WTC11 (cell line): Measurements from ENCODE around the gene CHEK2.
"Not testable (repeated sequence)": the region's sequence is repeated elsewhere in the genome, so short reads cannot be mapped to it uniquely, and the experiment has no call there.

Experiments
- ATF1 ChIP-seq: sonication (generic); formaldehyde crosslinking; IDR thresholded peaks from 2 replicates; pipeline ENCODE4 v1.8.1; 2023; ENCODE audit warnings: mild to moderate bottlenecking, moderate library complexity, missing genetic modification reagents
- CREM ChIP-seq: sonication (generic); formaldehyde crosslinking; IDR thresholded peaks from 2 replicates; pipeline ENCODE4 v1.8.1; 2022; ENCODE audit warnings: mild to moderate bottlenecking, missing genetic modification reagents, moderate library complexity
- ELF4 ChIP-seq: sonication (generic); formaldehyde crosslinking; IDR thresholded peaks from 2 replicates; pipeline ENCODE4 v1.8.1; 2022; ENCODE audit warnings: low read depth, mild to moderate bottlenecking, moderate library complexity, missing genetic modification reagents
- FOXJ3 ChIP-seq: sonication (generic); formaldehyde crosslinking; IDR thresholded peaks from 2 replicates; pipeline ENCODE4 v1.9.0; 2021; ENCODE audit warnings: missing genetic modification reagents, mild to moderate bottlenecking, borderline replicate concordance
- JUN ChIP-seq: sonication (generic); formaldehyde crosslinking; IDR thresholded peaks from 2 replicates; pipeline ENCODE4 v1.8.0; 2023; ENCODE audit warnings: mild to moderate bottlenecking, missing genetic modification reagents
- NFYB ChIP-seq: sonication (generic); formaldehyde crosslinking; conservative IDR thresholded peaks from 2 replicates; pipeline ENCODE4 v1.8.0; 2022; ENCODE audit warnings: low read depth, missing genetic modification reagents
- SP1 ChIP-seq: sonication (generic); formaldehyde crosslinking; conservative IDR thresholded peaks from 2 replicates; pipeline ENCODE4 v1.8.1; 2022; ENCODE audit warnings: missing genetic modification reagents
- TP53 ChIP-seq: sonication (generic); formaldehyde crosslinking; IDR thresholded peaks from 2 replicates; pipeline ENCODE4 v1.8.1; 2023; ENCODE audit warnings: mild to moderate bottlenecking, missing genetic modification reagents
- TF ChIP-seq, protein P1 (sequence below): fragments of 200-600 bp; IDR thresholded peaks from 2 replicates; pipeline ENCODE4 v1.8.0; 2022; ENCODE audit warnings: antibody characterized with exemption
- TF ChIP-seq, protein P2 (sequence below): sonication (generic); formaldehyde crosslinking; IDR thresholded peaks from 2 replicates; pipeline ENCODE4 v1.8.0; 2022; ENCODE audit warnings: missing genetic modification reagents
- TF ChIP-seq, protein P3 (sequence below): sonication (generic); formaldehyde crosslinking; IDR thresholded peaks from 2 replicates; pipeline ENCODE4 v1.8.1; 2022; ENCODE audit warnings: low read depth, mild to moderate bottlenecking, moderate library complexity, missing genetic modification reagents, borderline replicate concordance
- TF ChIP-seq, protein P4 (sequence below): sonication (generic); formaldehyde crosslinking; IDR thresholded peaks from 2 replicates; pipeline ENCODE4 v1.8.1; 2023; ENCODE audit warnings: mild to moderate bottlenecking, missing genetic modification reagents, borderline replicate concordance
- TF ChIP-seq, protein P5 (sequence below): sonication (generic); formaldehyde crosslinking; IDR thresholded peaks from 2 replicates; pipeline ENCODE4 v1.8.1; 2023; ENCODE audit warnings: mild to moderate bottlenecking, missing genetic modification reagents
- TF ChIP-seq, protein P6 (sequence below): fragments of 250-450 bp; sonication (Bioruptor Pico); IDR thresholded peaks from 2 replicates; pipeline ENCODE4 v1.9.0; 2021; ENCODE audit warnings: mild to moderate bottlenecking

GRCh38 chr22:28680813-28681490 lies 60.7 kb downstream of the CHEK2 start:
- not testable (repeated sequence) for TF ChIP-seq CREM (CRISPR knock-in tag); JUN; SP1 (CRISPR knock-in tag); ATF1 (CRISPR knock-in tag); FOXJ3; NFYB (CRISPR knock-in tag); TP53 (CRISPR knock-in tag); ELF4
- TF ChIP-seq, protein P1, sequence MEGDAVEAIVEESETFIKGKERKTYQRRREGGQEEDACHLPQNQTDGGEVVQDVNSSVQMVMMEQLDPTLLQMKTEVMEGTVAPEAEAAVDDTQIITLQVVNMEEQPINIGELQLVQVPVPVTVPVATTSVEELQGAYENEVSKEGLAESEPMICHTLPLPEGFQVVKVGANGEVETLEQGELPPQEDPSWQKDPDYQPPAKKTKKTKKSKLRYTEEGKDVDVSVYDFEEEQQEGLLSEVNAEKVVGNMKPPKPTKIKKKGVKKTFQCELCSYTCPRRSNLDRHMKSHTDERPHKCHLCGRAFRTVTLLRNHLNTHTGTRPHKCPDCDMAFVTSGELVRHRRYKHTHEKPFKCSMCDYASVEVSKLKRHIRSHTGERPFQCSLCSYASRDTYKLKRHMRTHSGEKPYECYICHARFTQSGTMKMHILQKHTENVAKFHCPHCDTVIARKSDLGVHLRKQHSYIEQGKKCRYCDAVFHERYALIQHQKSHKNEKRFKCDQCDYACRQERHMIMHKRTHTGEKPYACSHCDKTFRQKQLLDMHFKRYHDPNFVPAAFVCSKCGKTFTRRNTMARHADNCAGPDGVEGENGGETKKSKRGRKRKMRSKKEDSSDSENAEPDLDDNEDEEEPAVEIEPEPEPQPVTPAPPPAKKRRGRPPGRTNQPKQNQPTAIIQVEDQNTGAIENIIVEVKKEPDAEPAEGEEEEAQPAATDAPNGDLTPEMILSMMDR: not testable (repeated sequence)
- TF ChIP-seq, protein P2, sequence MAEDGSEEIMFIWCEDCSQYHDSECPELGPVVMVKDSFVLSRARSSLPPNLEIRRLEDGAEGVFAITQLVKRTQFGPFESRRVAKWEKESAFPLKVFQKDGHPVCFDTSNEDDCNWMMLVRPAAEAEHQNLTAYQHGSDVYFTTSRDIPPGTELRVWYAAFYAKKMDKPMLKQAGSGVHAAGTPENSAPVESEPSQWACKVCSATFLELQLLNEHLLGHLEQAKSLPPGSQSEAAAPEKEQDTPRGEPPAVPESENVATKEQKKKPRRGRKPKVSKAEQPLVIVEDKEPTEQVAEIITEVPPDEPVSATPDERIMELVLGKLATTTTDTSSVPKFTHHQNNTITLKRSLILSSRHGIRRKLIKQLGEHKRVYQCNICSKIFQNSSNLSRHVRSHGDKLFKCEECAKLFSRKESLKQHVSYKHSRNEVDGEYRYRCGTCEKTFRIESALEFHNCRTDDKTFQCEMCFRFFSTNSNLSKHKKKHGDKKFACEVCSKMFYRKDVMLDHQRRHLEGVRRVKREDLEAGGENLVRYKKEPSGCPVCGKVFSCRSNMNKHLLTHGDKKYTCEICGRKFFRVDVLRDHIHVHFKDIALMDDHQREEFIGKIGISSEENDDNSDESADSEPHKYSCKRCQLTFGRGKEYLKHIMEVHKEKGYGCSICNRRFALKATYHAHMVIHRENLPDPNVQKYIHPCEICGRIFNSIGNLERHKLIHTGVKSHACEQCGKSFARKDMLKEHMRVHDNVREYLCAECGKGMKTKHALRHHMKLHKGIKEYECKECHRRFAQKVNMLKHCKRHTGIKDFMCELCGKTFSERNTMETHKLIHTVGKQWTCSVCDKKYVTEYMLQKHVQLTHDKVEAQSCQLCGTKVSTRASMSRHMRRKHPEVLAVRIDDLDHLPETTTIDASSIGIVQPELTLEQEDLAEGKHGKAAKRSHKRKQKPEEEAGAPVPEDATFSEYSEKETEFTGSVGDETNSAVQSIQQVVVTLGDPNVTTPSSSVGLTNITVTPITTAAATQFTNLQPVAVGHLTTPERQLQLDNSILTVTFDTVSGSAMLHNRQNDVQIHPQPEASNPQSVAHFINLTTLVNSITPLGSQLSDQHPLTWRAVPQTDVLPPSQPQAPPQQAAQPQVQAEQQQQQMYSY (CRISPR knock-in tag): not testable (repeated sequence)
- TF ChIP-seq, protein P3, sequence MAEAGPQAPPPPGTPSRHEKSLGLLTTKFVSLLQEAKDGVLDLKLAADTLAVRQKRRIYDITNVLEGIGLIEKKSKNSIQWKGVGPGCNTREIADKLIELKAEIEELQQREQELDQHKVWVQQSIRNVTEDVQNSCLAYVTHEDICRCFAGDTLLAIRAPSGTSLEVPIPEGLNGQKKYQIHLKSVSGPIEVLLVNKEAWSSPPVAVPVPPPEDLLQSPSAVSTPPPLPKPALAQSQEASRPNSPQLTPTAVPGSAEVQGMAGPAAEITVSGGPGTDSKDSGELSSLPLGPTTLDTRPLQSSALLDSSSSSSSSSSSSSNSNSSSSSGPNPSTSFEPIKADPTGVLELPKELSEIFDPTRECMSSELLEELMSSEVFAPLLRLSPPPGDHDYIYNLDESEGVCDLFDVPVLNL: not testable (repeated sequence)
- TF ChIP-seq, protein P4, sequence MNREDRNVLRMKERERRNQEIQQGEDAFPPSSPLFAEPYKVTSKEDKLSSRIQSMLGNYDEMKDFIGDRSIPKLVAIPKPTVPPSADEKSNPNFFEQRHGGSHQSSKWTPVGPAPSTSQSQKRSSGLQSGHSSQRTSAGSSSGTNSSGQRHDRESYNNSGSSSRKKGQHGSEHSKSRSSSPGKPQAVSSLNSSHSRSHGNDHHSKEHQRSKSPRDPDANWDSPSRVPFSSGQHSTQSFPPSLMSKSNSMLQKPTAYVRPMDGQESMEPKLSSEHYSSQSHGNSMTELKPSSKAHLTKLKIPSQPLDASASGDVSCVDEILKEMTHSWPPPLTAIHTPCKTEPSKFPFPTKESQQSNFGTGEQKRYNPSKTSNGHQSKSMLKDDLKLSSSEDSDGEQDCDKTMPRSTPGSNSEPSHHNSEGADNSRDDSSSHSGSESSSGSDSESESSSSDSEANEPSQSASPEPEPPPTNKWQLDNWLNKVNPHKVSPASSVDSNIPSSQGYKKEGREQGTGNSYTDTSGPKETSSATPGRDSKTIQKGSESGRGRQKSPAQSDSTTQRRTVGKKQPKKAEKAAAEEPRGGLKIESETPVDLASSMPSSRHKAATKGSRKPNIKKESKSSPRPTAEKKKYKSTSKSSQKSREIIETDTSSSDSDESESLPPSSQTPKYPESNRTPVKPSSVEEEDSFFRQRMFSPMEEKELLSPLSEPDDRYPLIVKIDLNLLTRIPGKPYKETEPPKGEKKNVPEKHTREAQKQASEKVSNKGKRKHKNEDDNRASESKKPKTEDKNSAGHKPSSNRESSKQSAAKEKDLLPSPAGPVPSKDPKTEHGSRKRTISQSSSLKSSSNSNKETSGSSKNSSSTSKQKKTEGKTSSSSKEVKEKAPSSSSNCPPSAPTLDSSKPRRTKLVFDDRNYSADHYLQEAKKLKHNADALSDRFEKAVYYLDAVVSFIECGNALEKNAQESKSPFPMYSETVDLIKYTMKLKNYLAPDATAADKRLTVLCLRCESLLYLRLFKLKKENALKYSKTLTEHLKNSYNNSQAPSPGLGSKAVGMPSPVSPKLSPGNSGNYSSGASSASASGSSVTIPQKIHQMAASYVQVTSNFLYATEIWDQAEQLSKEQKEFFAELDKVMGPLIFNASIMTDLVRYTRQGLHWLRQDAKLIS (CRISPR knock-in tag): not testable (repeated sequence)
- TF ChIP-seq, protein P5, sequence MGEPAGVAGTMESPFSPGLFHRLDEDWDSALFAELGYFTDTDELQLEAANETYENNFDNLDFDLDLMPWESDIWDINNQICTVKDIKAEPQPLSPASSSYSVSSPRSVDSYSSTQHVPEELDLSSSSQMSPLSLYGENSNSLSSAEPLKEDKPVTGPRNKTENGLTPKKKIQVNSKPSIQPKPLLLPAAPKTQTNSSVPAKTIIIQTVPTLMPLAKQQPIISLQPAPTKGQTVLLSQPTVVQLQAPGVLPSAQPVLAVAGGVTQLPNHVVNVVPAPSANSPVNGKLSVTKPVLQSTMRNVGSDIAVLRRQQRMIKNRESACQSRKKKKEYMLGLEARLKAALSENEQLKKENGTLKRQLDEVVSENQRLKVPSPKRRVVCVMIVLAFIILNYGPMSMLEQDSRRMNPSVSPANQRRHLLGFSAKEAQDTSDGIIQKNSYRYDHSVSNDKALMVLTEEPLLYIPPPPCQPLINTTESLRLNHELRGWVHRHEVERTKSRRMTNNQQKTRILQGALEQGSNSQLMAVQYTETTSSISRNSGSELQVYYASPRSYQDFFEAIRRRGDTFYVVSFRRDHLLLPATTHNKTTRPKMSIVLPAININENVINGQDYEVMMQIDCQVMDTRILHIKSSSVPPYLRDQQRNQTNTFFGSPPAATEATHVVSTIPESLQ: not testable (repeated sequence)
- TF ChIP-seq, protein P6, sequence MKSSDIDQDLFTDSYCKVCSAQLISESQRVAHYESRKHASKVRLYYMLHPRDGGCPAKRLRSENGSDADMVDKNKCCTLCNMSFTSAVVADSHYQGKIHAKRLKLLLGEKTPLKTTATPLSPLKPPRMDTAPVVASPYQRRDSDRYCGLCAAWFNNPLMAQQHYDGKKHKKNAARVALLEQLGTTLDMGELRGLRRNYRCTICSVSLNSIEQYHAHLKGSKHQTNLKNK (CRISPR knock-in tag): not testable (repeated sequence)
